IMR-90 (cell line): Measurements from ENCODE around the gene DDX20. TPM values are rescaled to one million over a fixed set of nuclear protein-coding genes. Genes with fewer than 3 reads are reported as not detected.

Experiments used
- ATAC-seq: fragments of 200-7000 bp; cut with Tn5 transposase; 2 replicates; pipeline ENCODE4 v1.9.1; 2020; ENCODE audit warnings: low read depth, mild to moderate bottlenecking, moderate library complexity
- BruUV-seq: library from RNA; stranded (reverse); fragments of 400-500 nt; replicated peaks from 2 replicates; lab custom pipeline; 2021; lab: Mats Ljungman, UMichigan
- CTCF ChIA-PET: fragments of 300-600 bp; formaldehyde crosslinking; extraction: SDS; loops from one replicate; lab custom pipeline; 2021; ENCODE audit warnings: antibody characterized with exemption; lab: Yijun Ruan, JAX
- POLR2A ChIA-PET: fragments of 300-600 bp; sonication (Branson Sonifier 250); formaldehyde crosslinking; loops from one replicate; lab custom pipeline; 2022; ENCODE audit warnings: antibody characterized with exemption; ENCODE audit not compliant: unreplicated experiment; lab: Charles Lee
- DNase-seq: peaks from one replicate; pipeline ENCODE4 v3.0.0; 2013
- H2AFZ ChIP-seq: replicated peaks from 2 replicates; pipeline ENCODE3; 2013; ENCODE audit warnings: low read length, mild to moderate bottlenecking; ENCODE audit not compliant: poor library complexity
- H2AK5ac ChIP-seq: 2 replicates; pipeline ENCODE4 v1.6.1; 2013; ENCODE audit warnings: low read depth, low read length, inconsistent platforms
- H2AK9ac ChIP-seq: replicated peaks from 2 replicates; pipeline ENCODE3; 2013; ENCODE audit warnings: mild to moderate bottlenecking, low read depth, low read length, moderate library complexity; ENCODE audit not compliant: poor library complexity
- H2BK120ac ChIP-seq: 2 replicates; pipeline ENCODE4 v1.6.1; 2013; ENCODE audit warnings: low read depth, low read length, inconsistent platforms
- H2BK15ac ChIP-seq: 3 replicates; pipeline ENCODE4 v1.6.1; 2013; ENCODE audit warnings: low read depth, low read length, inconsistent platforms
- H2BK20ac ChIP-seq: 2 replicates; pipeline ENCODE4 v1.6.1; 2013; ENCODE audit warnings: low read depth, mild to moderate bottlenecking, inconsistent platforms, low read length, moderate library complexity
- H2BK5ac ChIP-seq: 2 replicates; pipeline ENCODE4 v1.6.1; 2013; ENCODE audit warnings: mild to moderate bottlenecking, low read depth, low read length, inconsistent platforms; ENCODE audit not compliant: poor library complexity, severe bottlenecking
- H3K14ac ChIP-seq: replicated peaks from 2 replicates; pipeline ENCODE4 v1.6.1; 2013; ENCODE audit warnings: low read depth, low read length, inconsistent platforms
- H3K18ac ChIP-seq: 2 replicates; pipeline ENCODE4 v1.6.1; 2013; ENCODE audit warnings: low read depth, low read length, control low read depth
- H3K23ac ChIP-seq: 2 replicates; pipeline ENCODE4 v1.6.1; 2013; ENCODE audit warnings: low read depth, low read length, inconsistent platforms
- H3K27ac ChIP-seq: 2 replicates; pipeline ENCODE4 v1.5.1; 2013; ENCODE audit warnings: mild to moderate bottlenecking, control low read depth, low read length; ENCODE audit not compliant: insufficient read depth
- H3K27me3 ChIP-seq: 2 replicates; pipeline ENCODE4 v1.6.1; 2013; ENCODE audit warnings: low read length; ENCODE audit not compliant: control insufficient read depth, insufficient read depth
- H3K36me3 ChIP-seq: 2 replicates; pipeline ENCODE4 v1.6.1; 2013; ENCODE audit warnings: low read length, mixed read lengths; ENCODE audit not compliant: control insufficient read depth, insufficient read depth
- H3K4ac ChIP-seq: 2 replicates; pipeline ENCODE4 v1.6.1; 2013; ENCODE audit warnings: low read depth, low read length, inconsistent platforms
- H3K4me1 ChIP-seq: 2 replicates; pipeline ENCODE4 v1.6.1; 2013; ENCODE audit warnings: low read length, mixed read lengths; ENCODE audit not compliant: control insufficient read depth, insufficient read depth
- H3K4me2 ChIP-seq: 2 replicates; pipeline ENCODE4 v1.6.1; 2013; ENCODE audit warnings: low read depth, mild to moderate bottlenecking, control low read depth, low read length, moderate library complexity
- H3K4me3 ChIP-seq: 2 replicates; pipeline ENCODE4 v1.5.1; 2013; ENCODE audit warnings: low read depth, mild to moderate bottlenecking, control low read depth, low read length, moderate library complexity; ENCODE audit not compliant: insufficient read depth
- H3K56ac ChIP-seq: 2 replicates; pipeline ENCODE4 v1.6.1; 2013; ENCODE audit warnings: low read length, inconsistent platforms; ENCODE audit not compliant: insufficient read depth; ENCODE audit errors: extremely low read depth
- H3K79me1 ChIP-seq, 2 experiments: 2 replicates each; pipeline ENCODE4 v1.6.1; 2013; ENCODE audit warnings: low read length in 2 of 2, inconsistent platforms in 1 of 2, low read depth in 1 of 2
- H3K9ac ChIP-seq: 2 replicates; pipeline ENCODE4 v1.6.1; 2013; ENCODE audit warnings: low read depth, low read length, control low read depth
- H3K9me1 ChIP-seq: 2 replicates; pipeline ENCODE4 v1.6.1; 2013; ENCODE audit warnings: low read length, inconsistent platforms; ENCODE audit not compliant: insufficient read depth
- H3K9me3 ChIP-seq: 2 replicates; pipeline ENCODE4 v1.6.1; 2013; ENCODE audit warnings: low read length; ENCODE audit not compliant: control insufficient read depth, insufficient read depth
- H4K20me1 ChIP-seq: 2 replicates; pipeline ENCODE4 v1.6.1; 2013; ENCODE audit warnings: low read length, inconsistent platforms; ENCODE audit not compliant: insufficient read depth
- H4K5ac ChIP-seq: 2 replicates; pipeline ENCODE4 v1.6.1; 2013; ENCODE audit warnings: mild to moderate bottlenecking, low read depth, low read length, control low read depth
- H4K8ac ChIP-seq, 2 experiments: 2 replicates each; pipeline ENCODE4 v1.6.1; 2013; ENCODE audit warnings: low read depth in 2 of 2, low read length in 2 of 2, control low read depth in 1 of 2, inconsistent platforms in 1 of 2
- H4K91ac ChIP-seq: 2 replicates; pipeline ENCODE4 v1.6.1; 2013; ENCODE audit warnings: low read depth, low read length, inconsistent platforms; ENCODE audit not compliant: insufficient read depth
- BHLHE40 ChIP-seq: fragments of 150-350 bp; IDR thresholded peaks from 2 replicates; pipeline ENCODE4 v1.6.1; 2016; ENCODE audit warnings: mild to moderate bottlenecking, low read depth, low read length
- CEBPB ChIP-seq: IDR thresholded peaks from 2 replicates; pipeline ENCODE4 v1.6.1; 2012; ENCODE audit warnings: low read depth, low read length, improper control_type of control experiment
- CHD1 ChIP-seq: IDR thresholded peaks from 2 replicates; pipeline ENCODE4 v1.6.1; 2012; ENCODE audit warnings: low read depth, low read length, improper control_type of control experiment
- CTCF ChIP-seq: conservative IDR thresholded peaks from 2 replicates; pipeline ENCODE4 v1.5.1; 2012; ENCODE audit warnings: mild to moderate bottlenecking, low read depth, low read length, improper control_type of control experiment
- ELK1 ChIP-seq: fragments of 150-350 bp; IDR thresholded peaks from 2 replicates; pipeline ENCODE4 v1.6.1; 2016; ENCODE audit warnings: low read depth, mild to moderate bottlenecking, low read length, moderate library complexity, borderline replicate concordance
- FOS ChIP-seq: fragments of 150-350 bp; IDR thresholded peaks from 2 replicates; pipeline ENCODE4 v1.6.1; 2016; ENCODE audit warnings: low read depth, low read length
- MAFK ChIP-seq: IDR thresholded peaks from 2 replicates; pipeline ENCODE4 v1.6.1; 2012; ENCODE audit warnings: low read depth, low read length, improper control_type of control experiment
- MAZ ChIP-seq: IDR thresholded peaks from 2 replicates; pipeline ENCODE4 v1.6.1; 2012; ENCODE audit warnings: low read depth, mild to moderate bottlenecking, low read length, improper control_type of control experiment, moderate library complexity, borderline replicate concordance
- MXI1 ChIP-seq: IDR thresholded peaks from 2 replicates; pipeline ENCODE4 v1.6.1; 2012; ENCODE audit warnings: low read depth, mild to moderate bottlenecking, low read length, moderate library complexity, borderline replicate concordance
- NFE2L2 ChIP-seq: fragments of 150-350 bp; IDR thresholded peaks from 2 replicates; pipeline ENCODE4 v1.6.1; 2016; ENCODE audit warnings: low read depth, mild to moderate bottlenecking, low read length
- POLR2A ChIP-seq: IDR thresholded peaks from 2 replicates; pipeline ENCODE4 v1.6.1; 2012; ENCODE audit warnings: mild to moderate bottlenecking, low read depth, low read length
- RAD21 ChIP-seq: IDR thresholded peaks from 2 replicates; pipeline ENCODE4 v1.6.1; 2012; ENCODE audit warnings: low read length, improper control_type of control experiment
- RCOR1 ChIP-seq: IDR thresholded peaks from 2 replicates; pipeline ENCODE4 v1.6.1; 2012; ENCODE audit warnings: mild to moderate bottlenecking, low read length, improper control_type of control experiment; ENCODE audit not compliant: insufficient replicate concordance
- RFX5 ChIP-seq: IDR thresholded peaks from 2 replicates; pipeline ENCODE4 v1.8.0; 2012; ENCODE audit warnings: low read depth, mild to moderate bottlenecking, low read length, moderate library complexity
- SMC3 ChIP-seq: fragments of 150-350 bp; IDR thresholded peaks from 2 replicates; pipeline ENCODE4 v1.6.1; 2016; ENCODE audit warnings: low read depth, mild to moderate bottlenecking, antibody characterized with exemption, low read length, moderate library complexity
- USF2 ChIP-seq: fragments of 150-350 bp; IDR thresholded peaks from 2 replicates; pipeline ENCODE4 v1.6.1; 2017; ENCODE audit warnings: mild to moderate bottlenecking, antibody characterized with exemption, low read length, low read depth
- WGBS, 2 experiments: methylation state at CpG; one replicate each; pipeline versions ENCODE4 v1.1.5 to v1.1.7; 2013; ENCODE audit warnings: missing lambda C conversion rate in 2 of 2; ENCODE audit not compliant: insufficient read length in 1 of 2; ENCODE audit errors: extremely low coverage in 2 of 2; 5-methylcytosine and 5-hydroxymethylcytosine counted together
- dilution Hi-C: fragments of 300-500 bp; cut with HindIII; formaldehyde crosslinking; loops from one replicate; pipeline ENCODE4 v1.14.3; 2018; ENCODE audit warnings: low sequenced_read_pairs; ENCODE audit not compliant: unreplicated experiment
- in situ Hi-C: fragments of 300-500 bp; cut with MboI; formaldehyde crosslinking; loops from 3 replicates; pipeline ENCODE4 v1.14.3; 2019; ENCODE audit warnings: low sequenced_read_pairs, inconsistent platforms, mixed read lengths
- intact Hi-C: fragments of 100-400 bp; cut with micrococcal nuclease; formaldehyde crosslinking; loops from 2 replicates; pipeline ENCODE4 v1.10.0; 2022
- polyA plus RNA-seq, 3 experiments: library from polyadenylated mRNA; depleted of rRNA; stranded (reverse); fragments of >200 nt; gene quantifications; 2 replicates each; pipeline ENCODE4 v1.2.3, GENCODE V29; 2012; ENCODE audit warnings: low replicate concordance in 1 of 3
- total RNA-seq: library from RNA; depleted of rRNA; stranded (reverse); fragments of >200 nt; gene quantifications from 2 replicates; pipeline ENCODE4 v1.2.3, GENCODE V29; 2012

The DDX20 gene
- total and polyA plus RNA-seq, 2 of the 4 experiments (the other 2 are of a cell fraction): 5.7 to 10.9 TPM

- Histone ChIP-seq H3K79me1 (no peaks in the 10 kb centered on the region; a peak in 1 of 4 replicates), H3K9me3 (no peaks in the 10 kb centered on the region), H3K4me1 (peaks cover 23% of the 10 kb centered on the region), H4K20me1 (no peaks in the 10 kb centered on the region), H4K5ac (no peak overlapping the region), H2AK9ac (no peak overlapping the region), H3K18ac (no peak overlapping the region), H4K91ac (peak overlapping the region; percentile 90), H2AFZ (no peak overlapping the region), H4K8ac (peak overlapping the region; percentile 19 to 74; a peak in 2 of 4 replicates), H3K27ac (peak overlapping the region; percentile 54; the same call in 1 of the 2 replicates), H2BK120ac (peak overlapping the region; percentile 82), H2BK5ac (no peak overlapping the region), H3K36me3 (no peaks in the 10 kb centered on the region), H3K23ac (peak overlapping the region; percentile 76; the same call in 1 of the 2 replicates), H3K4ac (peak overlapping the region; percentile 77), H2BK15ac (peak overlapping the region; percentile 66; the same call in 1 of the 3 replicates), H2BK20ac (peak overlapping the region; percentile 84), H3K56ac (peak overlapping the region; percentile 41; the same call in 1 of the 2 replicates), H3K4me3 (no peak overlapping the region), H3K14ac (peak overlapping the region; percentile 72), H2AK5ac (no peak overlapping the region), H3K4me2 (no peak overlapping the region), H3K9ac (no peak overlapping the region), H3K27me3 (no peaks in the 10 kb centered on the region; the same call in 1 of the 2 replicates), H3K9me1 (peaks cover 7% of the 10 kb centered on the region)
- BruUV-seq: no TSS peak
- intact Hi-C loops (loop anchor here (5.0 kb wide), 4 partner anchors 101 to 586 kb away; no protein-coding TSS in a partner anchor), dilution Hi-C loops (no loop called here), in situ Hi-C loops (no loop called here)
- ATAC-seq (peak; percentile 71), DNase-seq (peak; percentile 42)
- ChIA-PET CTCF (interaction anchor here (0.5 kb wide), 1 partner anchor 213 kb away, joined by 3 read pairs; no protein-coding TSS in a partner anchor), POLR2A (no interaction called here)
- TF ChIP-seq USF2: no peak
- no peak for TF ChIP-seq BHLHE40
- no peak for TF ChIP-seq NFE2L2
- TF ChIP-seq CTCF: no peak
- TF ChIP-seq RCOR1: no peak
- TF ChIP-seq MAFK: no peak
- TF ChIP-seq MXI1: no peak
- TF ChIP-seq RFX5: no peak
- no peak for TF ChIP-seq POLR2A
- no peak for TF ChIP-seq ELK1
- no peak for TF ChIP-seq CEBPB
- TF ChIP-seq MAZ: no peak
- no peak for TF ChIP-seq FOS
- TF ChIP-seq RAD21: no peak
- TF ChIP-seq SMC3: no peak
- TF ChIP-seq CHD1: no peak
- no CpG with 5 or more reads among the region's 2 CpGs for WGBS, 2 experiments
These were observed 20.7 kb downstream of the DDX20 start for GRCh38 chr1:111776391-111776790.
